K562 (cell line): ENCODE measurements around the gene GIPC3. TPM values are rescaled to one million over a fixed set of nuclear protein-coding genes. Genes with fewer than 3 reads are reported as not detected.
A peak's percentile ranks its signal among the peaks of the same experiment; 100 is the strongest.

Source experiments
- BRCA1 ChIP-seq, 2 experiments: fragments of 450-650 bp in 1 of 2; sonication (generic) in 1 of 2; formaldehyde crosslinking in 1 of 2; IDR thresholded peaks; 2 replicates each; pipeline versions ENCODE4 v1.5.0 to v1.6.1; 2017 to 2020; ENCODE audit warnings: mild to moderate bottlenecking in 1 of 2, missing genetic modification reagents in 1 of 2
- MBD2 ChIP-seq: sonication (generic); IDR thresholded peaks from 2 replicates; pipeline ENCODE4 v1.6.1; 2016; ENCODE audit warnings: low read depth, borderline replicate concordance
- MGA ChIP-seq: fragments of 450-650 bp; IDR thresholded peaks from 2 replicates; pipeline ENCODE4 v1.6.1; 2016; ENCODE audit warnings: mild to moderate bottlenecking, moderate library complexity
- ZFPM2 ChIP-seq: fragments of 250-450 bp; sonication (Bioruptor Pico); IDR thresholded peaks from 2 replicates; pipeline ENCODE4 v1.5.1; 2022; ENCODE audit warnings: mild to moderate bottlenecking
- polyA plus RNA-seq, 8 experiments: library from polyadenylated mRNA; depleted of rRNA in 4 of 8; stranded (reverse) in 5 of 8; unstranded in 3 of 8; fragments of >200 nt; fragmentation: Nextera tagmentation in 2 of 8; fragmentation: Illumina TruSeq in 1 of 8; extraction: Ambion mirVana in 2 of 8; extraction: Trizol in 1 of 8; gene quantifications; 2 replicates each; pipeline versions ENCODE4 v1.2.1 to v1.2.3, GENCODE V29; 2011 to 2014; ENCODE audit warnings: inconsistent platforms in 1 of 8, missing spikeins in 1 of 8
- total RNA-seq, 7 experiments: library from RNA; depleted of rRNA in 6 of 7; stranded (reverse); fragments of >200 nt in 6 of 7; fragmentation: Illumina TruSeq in 2 of 7; extraction: Trizol in 2 of 7; gene quantifications; 2 replicates each; pipeline versions ENCODE4 v1.2.1 to v1.2.3, GENCODE V29; 2011 to 2021; ENCODE audit warnings: low replicate concordance in 1 of 7
- TF ChIP-seq, protein P1 (sequence below), 2 experiments: fragments of 450-650 bp; formaldehyde crosslinking in 1 of 2; IDR thresholded peaks; 2 replicates each; pipeline versions ENCODE4 v1.4.0 to v1.6.1; 2014 to 2020; ENCODE audit warnings: mild to moderate bottlenecking in 2 of 2, borderline replicate concordance in 1 of 2, low read depth in 1 of 2

The GIPC3 gene
- total and polyA plus RNA-seq, 9 of the 15 experiments (the other 6 are each of a cell fraction or from before 2014, with no cell fraction given) = 0.03 to 3.6 (median 1.5) TPM; not detected in 1

GRCh38 chr19:3626473-3627350, 41.4 kb downstream of the GIPC3 start, which contains the start of gene CACTIN (continued):
- TF ChIP-seq MGA = no peak; the same call in 1 of the 2 replicates
- TF ChIP-seq ZFPM2 (CRISPR knock-in tag) = no peak
- TF ChIP-seq, protein P1, sequence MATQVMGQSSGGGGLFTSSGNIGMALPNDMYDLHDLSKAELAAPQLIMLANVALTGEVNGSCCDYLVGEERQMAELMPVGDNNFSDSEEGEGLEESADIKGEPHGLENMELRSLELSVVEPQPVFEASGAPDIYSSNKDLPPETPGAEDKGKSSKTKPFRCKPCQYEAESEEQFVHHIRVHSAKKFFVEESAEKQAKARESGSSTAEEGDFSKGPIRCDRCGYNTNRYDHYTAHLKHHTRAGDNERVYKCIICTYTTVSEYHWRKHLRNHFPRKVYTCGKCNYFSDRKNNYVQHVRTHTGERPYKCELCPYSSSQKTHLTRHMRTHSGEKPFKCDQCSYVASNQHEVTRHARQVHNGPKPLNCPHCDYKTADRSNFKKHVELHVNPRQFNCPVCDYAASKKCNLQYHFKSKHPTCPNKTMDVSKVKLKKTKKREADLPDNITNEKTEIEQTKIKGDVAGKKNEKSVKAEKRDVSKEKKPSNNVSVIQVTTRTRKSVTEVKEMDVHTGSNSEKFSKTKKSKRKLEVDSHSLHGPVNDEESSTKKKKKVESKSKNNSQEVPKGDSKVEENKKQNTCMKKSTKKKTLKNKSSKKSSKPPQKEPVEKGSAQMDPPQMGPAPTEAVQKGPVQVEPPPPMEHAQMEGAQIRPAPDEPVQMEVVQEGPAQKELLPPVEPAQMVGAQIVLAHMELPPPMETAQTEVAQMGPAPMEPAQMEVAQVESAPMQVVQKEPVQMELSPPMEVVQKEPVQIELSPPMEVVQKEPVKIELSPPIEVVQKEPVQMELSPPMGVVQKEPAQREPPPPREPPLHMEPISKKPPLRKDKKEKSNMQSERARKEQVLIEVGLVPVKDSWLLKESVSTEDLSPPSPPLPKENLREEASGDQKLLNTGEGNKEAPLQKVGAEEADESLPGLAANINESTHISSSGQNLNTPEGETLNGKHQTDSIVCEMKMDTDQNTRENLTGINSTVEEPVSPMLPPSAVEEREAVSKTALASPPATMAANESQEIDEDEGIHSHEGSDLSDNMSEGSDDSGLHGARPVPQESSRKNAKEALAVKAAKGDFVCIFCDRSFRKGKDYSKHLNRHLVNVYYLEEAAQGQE (IDR thresholded peaks at IDR 0.05; ENCODE audit: borderline replicate concordance) = no peak
- TF ChIP-seq, protein P1 (CRISPR knock-in tag; IDR thresholded peaks at IDR 0.05; ENCODE audit: low read depth) = 0 out of 2 replicates have a peak, but pooled peaks have one; percentile 24
- TF ChIP-seq MBD2 = 0 out of 2 replicates have a peak, but pooled peaks have one; percentile 23
- no peak for TF ChIP-seq BRCA1 (IDR thresholded peaks at IDR 0.05)
- no peak for TF ChIP-seq BRCA1 (CRISPR knock-in tag; IDR thresholded peaks at IDR 0.05)
